ENCODE data around the gene C10orf67. TPM values are rescaled to one million over a fixed set of nuclear protein-coding genes. Genes with fewer than 3 reads are reported as not detected.
"Not testable (repeated sequence)": the region's sequence is repeated elsewhere in the genome, so short reads cannot be mapped to it uniquely, and the experiment has no call there.

The C10orf67 gene
- total RNA-seq, 4 donors from 2014 or later: 0.09 TPM; not detected in 3

DNA sequence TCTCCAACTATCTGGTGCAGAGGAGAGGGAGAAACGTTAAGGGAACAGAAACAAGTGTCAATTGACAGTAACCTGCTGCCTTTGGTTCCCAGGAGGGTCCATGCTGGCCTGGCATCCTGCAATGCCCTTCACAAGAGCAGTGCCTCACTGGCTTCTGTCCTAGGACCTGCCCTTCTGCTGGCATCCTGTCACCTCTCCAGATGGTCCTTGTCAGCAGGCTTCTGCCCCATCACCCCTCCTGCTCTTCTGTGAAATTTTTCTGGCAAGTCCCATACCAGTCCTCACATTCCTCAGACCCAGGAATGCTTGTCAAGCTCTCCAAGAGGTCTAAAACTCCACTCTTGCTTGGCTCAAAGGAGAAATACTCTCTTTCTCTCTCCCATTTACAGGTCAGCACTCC is 34.2 kb downstream of the C10orf67 start:
- no peaks in the 10 kb centered on the region for H3K4me1 ChIP-seq
- H3K36me3 ChIP-seq: no peaks in the 10 kb centered on the region
- DNase-seq: no peak
- H3K9me3 ChIP-seq: no peaks in the 10 kb centered on the region
- intact Hi-C loops (cut with DNase I; ENCODE audit: low total_unique reads): loop anchor here (5.0 kb wide), 1 partner anchor 392 kb away; no protein-coding TSS in a partner anchor
- ATAC-seq: no peak
- in situ Hi-C loops (cut with MboI; ENCODE audit: low sequenced_read_pairs in 4 of 4): loop anchor here in 3 of 4 donors (10.0 to 25.0 kb wide), 3 partner anchors 344 to 1252 kb away; no protein-coding TSS in a partner anchor
- TF ChIP-seq POLR2A (IDR thresholded peaks at IDR 0.05): no peak
- TF ChIP-seq, protein P1, sequence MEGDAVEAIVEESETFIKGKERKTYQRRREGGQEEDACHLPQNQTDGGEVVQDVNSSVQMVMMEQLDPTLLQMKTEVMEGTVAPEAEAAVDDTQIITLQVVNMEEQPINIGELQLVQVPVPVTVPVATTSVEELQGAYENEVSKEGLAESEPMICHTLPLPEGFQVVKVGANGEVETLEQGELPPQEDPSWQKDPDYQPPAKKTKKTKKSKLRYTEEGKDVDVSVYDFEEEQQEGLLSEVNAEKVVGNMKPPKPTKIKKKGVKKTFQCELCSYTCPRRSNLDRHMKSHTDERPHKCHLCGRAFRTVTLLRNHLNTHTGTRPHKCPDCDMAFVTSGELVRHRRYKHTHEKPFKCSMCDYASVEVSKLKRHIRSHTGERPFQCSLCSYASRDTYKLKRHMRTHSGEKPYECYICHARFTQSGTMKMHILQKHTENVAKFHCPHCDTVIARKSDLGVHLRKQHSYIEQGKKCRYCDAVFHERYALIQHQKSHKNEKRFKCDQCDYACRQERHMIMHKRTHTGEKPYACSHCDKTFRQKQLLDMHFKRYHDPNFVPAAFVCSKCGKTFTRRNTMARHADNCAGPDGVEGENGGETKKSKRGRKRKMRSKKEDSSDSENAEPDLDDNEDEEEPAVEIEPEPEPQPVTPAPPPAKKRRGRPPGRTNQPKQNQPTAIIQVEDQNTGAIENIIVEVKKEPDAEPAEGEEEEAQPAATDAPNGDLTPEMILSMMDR (IDR thresholded peaks at IDR 0.05 in 4 of 5, conservative IDR thresholded peaks at IDR 0.05 in 1 of 5): no peak
- no peak overlapping the region for H3K27ac ChIP-seq
- no peak overlapping the region for H3K4me3 ChIP-seq
- no peaks in the 10 kb centered on the region for H3K27me3 ChIP-seq

DNA sequence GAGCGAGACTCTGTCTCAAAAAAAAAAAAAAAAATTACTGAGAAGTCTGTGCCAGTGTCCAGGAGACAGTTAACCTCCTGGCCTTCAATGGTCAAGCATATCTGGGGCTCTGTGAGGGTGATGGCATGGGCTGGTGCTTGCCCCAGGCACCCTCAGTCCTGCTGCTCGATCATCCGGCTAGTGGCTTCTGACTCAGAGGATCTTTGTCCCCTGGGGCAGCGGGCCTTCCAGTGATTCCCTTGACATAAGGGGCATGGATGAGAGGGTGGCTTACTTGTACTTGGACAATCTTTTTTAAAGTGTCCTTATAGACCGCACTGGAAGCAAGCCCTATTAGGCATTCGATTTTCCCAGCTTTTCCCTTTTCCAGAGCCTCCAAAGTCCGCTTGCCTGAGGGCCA is 44.6 kb downstream of the C10orf67 start:
- in situ Hi-C loops (cut with MboI; ENCODE audit: low sequenced_read_pairs in 4 of 4): loop anchor here in 2 of 4 donors (25.0 kb wide), 2 partner anchors 412 to 1262 kb away; no protein-coding TSS in a partner anchor
- intact Hi-C loops (cut with DNase I; ENCODE audit: low total_unique reads); H3K9me3 ChIP-seq; H3K27me3 ChIP-seq; ATAC-seq; H3K36me3 ChIP-seq; H3K27ac ChIP-seq; DNase-seq; H3K4me3 ChIP-seq; H3K4me1 ChIP-seq: not testable (repeated sequence)

DNA sequence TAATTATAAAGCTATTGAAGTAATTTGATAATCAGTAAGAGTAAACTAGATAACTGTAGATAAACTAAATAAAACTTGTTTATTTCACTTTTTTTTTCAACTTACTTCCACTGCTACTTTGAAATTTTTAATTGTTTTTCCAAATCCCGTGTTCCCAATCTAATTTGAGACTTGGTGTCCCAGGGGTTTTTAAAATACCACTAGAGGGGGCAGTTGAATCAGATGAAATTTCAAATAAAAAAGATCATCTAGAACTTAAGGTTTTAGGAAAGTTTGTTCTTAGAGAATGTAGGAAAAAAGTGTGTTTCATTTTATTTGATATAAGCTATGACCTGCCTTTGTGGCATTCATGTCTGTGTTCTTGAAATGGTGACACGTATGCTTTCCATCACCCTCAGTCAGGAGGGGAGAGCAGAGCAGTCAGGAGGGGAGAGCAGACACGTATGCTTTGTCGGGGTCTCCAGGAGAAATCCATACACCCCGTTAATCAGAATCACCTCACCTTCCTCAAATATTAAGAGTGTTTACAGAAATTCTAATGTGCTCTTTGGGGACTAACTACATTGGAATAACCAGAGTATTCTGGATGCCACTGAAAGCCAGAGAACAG is 49.9 kb downstream of the C10orf67 start:
- H3K4me1 ChIP-seq: no peaks in the 10 kb centered on the region
- no peak overlapping the region for H3K4me3 ChIP-seq
- intact Hi-C loops (cut with DNase I; ENCODE audit: low total_unique reads): no loop called here
- in situ Hi-C loops (cut with MboI; ENCODE audit: low sequenced_read_pairs in 4 of 4): no loop called here
- H3K36me3 ChIP-seq: no peaks in the 10 kb centered on the region
- TF ChIP-seq, protein P1 (IDR thresholded peaks at IDR 0.05 in 4 of 5, conservative IDR thresholded peaks at IDR 0.05 in 1 of 5): peak in 1 of 5 experiments; percentile 24
- no peak for TF ChIP-seq POLR2A (IDR thresholded peaks at IDR 0.05)
- no peaks in the 10 kb centered on the region for H3K9me3 ChIP-seq
- peaks cover 0 to 3% (median 0%) of the 10 kb centered on the region in 3 donors for H3K27me3 ChIP-seq
- DNase-seq: no peak
- no peak overlapping the region for H3K27ac ChIP-seq
- no peak for ATAC-seq

DNA sequence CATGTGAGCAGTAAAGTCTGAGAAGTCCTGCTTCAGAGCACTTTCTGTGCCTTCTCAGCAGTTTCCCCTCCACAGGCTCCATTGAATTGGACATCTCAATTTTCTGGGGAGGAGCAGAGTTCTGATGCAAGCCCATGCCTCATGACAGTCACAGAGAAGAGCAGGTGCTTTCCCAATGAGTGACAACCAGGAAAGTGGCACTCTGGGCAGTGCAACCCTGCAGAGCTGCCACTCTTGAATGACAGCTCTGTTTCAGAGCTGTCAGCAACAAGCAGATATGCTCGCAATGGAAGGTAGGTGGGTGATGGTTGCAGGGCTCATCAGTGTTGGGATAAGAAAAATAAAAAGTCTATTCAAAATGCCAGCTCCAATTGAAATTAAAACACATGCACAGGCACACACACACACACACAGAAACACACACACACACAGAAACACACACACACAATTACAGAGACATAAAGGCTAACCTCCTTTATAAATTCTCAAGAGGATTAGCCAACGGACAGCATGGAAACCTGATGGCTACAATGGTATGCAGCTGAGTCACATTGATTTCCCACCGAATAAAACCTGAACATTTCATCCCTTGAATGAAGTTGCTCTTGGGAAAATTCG is 50.5 kb downstream of the C10orf67 start:
- intact Hi-C loops (cut with DNase I; ENCODE audit: low total_unique reads) (no loop called here), in situ Hi-C loops (cut with MboI; ENCODE audit: low sequenced_read_pairs in 4 of 4) (no loop called here)
- Histone ChIP-seq H3K4me1 (no peaks in the 10 kb centered on the region), H3K9me3 (no peaks in the 10 kb centered on the region), H3K36me3 (no peaks in the 10 kb centered on the region), H3K27ac (no peak overlapping the region), H3K4me3 (no peak overlapping the region), H3K27me3 (peaks cover 0 to 3% (median 0%) of the 10 kb centered on the region in 3 donors)
- TF ChIP-seq POLR2A (IDR thresholded peaks at IDR 0.05): no peak
- TF ChIP-seq, protein P1 (IDR thresholded peaks at IDR 0.05 in 4 of 5, conservative IDR thresholded peaks at IDR 0.05 in 1 of 5): no peak
- DNase-seq: no peak
- no peak for ATAC-seq

DNA sequence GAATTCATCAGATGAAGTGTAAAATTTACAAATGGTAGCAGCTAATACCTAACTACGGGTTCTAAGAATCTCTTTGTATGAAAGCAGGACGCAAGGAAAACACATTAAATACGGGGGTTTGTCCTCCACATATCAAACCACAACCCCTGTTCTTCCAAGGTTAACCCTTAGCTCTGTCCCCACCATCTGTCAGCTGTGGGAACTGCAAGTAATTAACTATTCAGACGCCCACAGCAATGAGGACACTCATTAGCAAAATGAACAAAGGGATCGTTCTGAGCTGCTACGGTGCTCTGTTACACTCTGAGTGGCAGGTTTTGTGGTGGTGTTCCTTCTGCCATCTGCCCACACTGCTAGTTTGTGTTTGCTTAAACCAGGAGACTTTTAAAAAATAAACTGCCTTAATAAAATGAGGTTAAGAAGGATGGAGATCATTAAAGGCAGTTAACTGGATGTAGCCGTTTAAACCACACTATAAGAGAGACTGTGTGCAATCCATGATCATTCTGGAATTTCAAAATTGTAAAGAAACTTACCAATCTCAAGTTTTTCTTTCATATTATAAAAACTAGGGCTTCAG is 51.4 kb downstream of the C10orf67 start:
- no peak for ATAC-seq
- intact Hi-C loops (cut with DNase I; ENCODE audit: low total_unique reads): no loop called here
- in situ Hi-C loops (cut with MboI; ENCODE audit: low sequenced_read_pairs in 4 of 4): no loop called here
- H3K4me3 ChIP-seq: no peak overlapping the region
- no peaks in the 10 kb centered on the region for H3K9me3 ChIP-seq
- no peak overlapping the region for H3K27ac ChIP-seq
- H3K27me3 ChIP-seq: peaks cover 0 to 3% (median 0%) of the 10 kb centered on the region in 3 donors
- TF ChIP-seq, protein P1 (IDR thresholded peaks at IDR 0.05 in 4 of 5, conservative IDR thresholded peaks at IDR 0.05 in 1 of 5): no peak
- TF ChIP-seq POLR2A (IDR thresholded peaks at IDR 0.05): no peak
- H3K36me3 ChIP-seq: no peaks in the 10 kb centered on the region
- DNase-seq: no peak
- H3K4me1 ChIP-seq: no peaks in the 10 kb centered on the region
